PC-9 (cell line): ENCODE results near the gene TEX13D.

Experiments used
- CTCF ChIP-seq: fragments of 200-600 bp; sonication (generic); conservative IDR thresholded peaks from 2 replicates; pipeline ENCODE4 v1.6.1; 2017; ENCODE audit warnings: mixed run types, antibody characterized with exemption, mild to moderate bottlenecking, moderate library complexity
- EZH2 ChIP-seq: fragments of 200-600 bp; sonication (generic); IDR thresholded peaks from 2 replicates; pipeline ENCODE4 v1.8.0; 2017; ENCODE audit warnings: antibody characterized with exemption, low read depth

- no peak for TF ChIP-seq CTCF
- no peak for TF ChIP-seq EZH2
Measured at GRCh38 chrX:124358800-124359383, 26.4 kb downstream of the TEX13D start.
